H1 (cell line): ENCODE measurements around the gene GMCL2. TPM values are rescaled to one million over a fixed set of nuclear protein-coding genes. Genes with fewer than 3 reads are reported as not detected.
A peak's percentile ranks its signal among the peaks of the same experiment; 100 is the strongest.

ENCODE experiments used
- CTCF ChIA-PET: fragments of 300-600 bp; sonication (Branson Sonifier 250); formaldehyde crosslinking; loops from one replicate; lab custom pipeline; 2021; ENCODE audit not compliant: partially characterized antibody; lab: Charles Lee
- POLR2A ChIA-PET: fragments of 300-600 bp; sonication (Branson Sonifier 250); formaldehyde crosslinking; loops from one replicate; lab custom pipeline; 2021; ENCODE audit warnings: inconsistent platforms; ENCODE audit not compliant: partially characterized antibody; lab: Charles Lee
- DNase-seq, 2 experiments: peaks; one replicate each; pipeline versions ENCODE4 v3.0.0 to v3.0.0-alpha.2; 2010 to 2022; ENCODE audit warnings: low spot score in 2 of 2, low read depth in 1 of 2, mixed read lengths in 1 of 2
- FAIRE-seq: peaks from 2 replicates; lab custom pipeline; 2011; peaks lifted over from hg19 to GRCh38; lab: Jason Lieb, UNC
- H2AFZ ChIP-seq: 2 replicates; pipeline ENCODE4 v1.8.1; 2012; ENCODE audit warnings: low read length, inconsistent platforms
- H2AK5ac ChIP-seq: 2 replicates; pipeline ENCODE4 v1.6.1; 2013; ENCODE audit warnings: low read depth, low read length
- H2BK120ac ChIP-seq: replicated peaks from 2 replicates; pipeline ENCODE3; 2013; ENCODE audit warnings: low read depth, low read length, inconsistent platforms
- H2BK12ac ChIP-seq: 2 replicates; pipeline ENCODE4 v1.6.1; 2013; ENCODE audit warnings: low read depth, low read length
- H2BK15ac ChIP-seq: 2 replicates; pipeline ENCODE4 v1.6.1; 2013; ENCODE audit warnings: low read length
- H2BK20ac ChIP-seq: 2 replicates; pipeline ENCODE4 v1.6.1; 2013; ENCODE audit warnings: low read length
- H2BK5ac ChIP-seq: 2 replicates; pipeline ENCODE4 v1.6.1; 2013; ENCODE audit warnings: low read depth, low read length
- H3K14ac ChIP-seq: 2 replicates; pipeline ENCODE4 v1.6.1; 2013; ENCODE audit warnings: inconsistent platforms; ENCODE audit not compliant: insufficient read length
- H3K18ac ChIP-seq: 2 replicates; pipeline ENCODE4 v1.6.1; 2013; ENCODE audit warnings: low read length; ENCODE audit errors: extremely low read depth
- H3K23ac ChIP-seq: 2 replicates; pipeline ENCODE4 v1.6.1; 2013; ENCODE audit warnings: inconsistent platforms; ENCODE audit not compliant: insufficient read length
- H3K23me2 ChIP-seq: 2 replicates; pipeline ENCODE4 v1.6.1; 2013; ENCODE audit warnings: low read depth, low read length
- H3K27ac ChIP-seq: 2 replicates; pipeline ENCODE4 v1.6.1; 2011; ENCODE audit warnings: low read depth, low read length, inconsistent platforms
- H3K27me3 ChIP-seq, 4 experiments: replicated peaks in 1 of 4; 1 replicate in 1 of 4; 2 replicates in 3 of 4; pipeline versions ENCODE4 v1.6.1 to v1.8.1; 2011 to 2013; ENCODE audit warnings: low read length in 3 of 4, mild to moderate bottlenecking in 3 of 4, inconsistent platforms in 2 of 4, mixed read lengths in 2 of 4, moderate library complexity in 1 of 4; ENCODE audit not compliant: control insufficient read depth in 3 of 4, insufficient read depth in 3 of 4; ENCODE audit errors: extremely low read depth in 1 of 4
- H3K36me3 ChIP-seq, 4 experiments: 2 replicates each; pipeline versions ENCODE4 v1.6.1 to v1.8.1; 2011 to 2013; ENCODE audit warnings: mild to moderate bottlenecking in 4 of 4, low read length in 3 of 4, moderate library complexity in 2 of 4, control low read depth in 1 of 4, inconsistent platforms in 1 of 4; ENCODE audit not compliant: insufficient read depth in 4 of 4, control insufficient read depth in 2 of 4
- H3K4ac ChIP-seq: replicated peaks from 2 replicates; pipeline ENCODE3; 2013; ENCODE audit warnings: low read length, low read depth, mixed read lengths, inconsistent platforms; ENCODE audit not compliant: insufficient read length
- H3K4me1 ChIP-seq, 4 experiments: replicated peaks in 1 of 4; 1 replicate in 1 of 4; 2 replicates in 3 of 4; pipeline versions ENCODE4 v1.6.1 to v1.8.1; 2011 to 2013; ENCODE audit warnings: low read length in 3 of 4, inconsistent platforms in 2 of 4, mixed read lengths in 1 of 4; ENCODE audit not compliant: insufficient read depth in 4 of 4, control insufficient read depth in 3 of 4
- H3K4me2 ChIP-seq, 2 experiments: 2 replicates each; pipeline versions ENCODE4 v1.6.1 to v1.8.1; 2011 to 2013; ENCODE audit warnings: low read depth in 2 of 2, low read length in 2 of 2, control low read depth in 1 of 2, inconsistent platforms in 1 of 2, mild to moderate bottlenecking in 1 of 2; ENCODE audit not compliant: insufficient read depth in 1 of 2
- H3K4me3 ChIP-seq, 4 experiments: fragments of 200-600, 300-600 bp in 1 of 4; sonication (generic), shearing (Covaris generic), sonication (Bioruptor Twin) in 1 of 4; 2 replicates each; pipeline versions ENCODE4 v1.5.1 to v1.8.1; 2011 to 2016; ENCODE audit warnings: low read length in 4 of 4, low read depth in 3 of 4, control low read depth in 2 of 4, inconsistent platforms in 2 of 4, mild to moderate bottlenecking in 2 of 4, mixed read lengths in 1 of 4, moderate library complexity in 1 of 4; ENCODE audit not compliant: insufficient read depth in 2 of 4; ENCODE audit errors: extremely low read depth in 1 of 4
- H3K56ac ChIP-seq: replicated peaks from 2 replicates; pipeline ENCODE3; 2013; ENCODE audit warnings: low read depth, mild to moderate bottlenecking, mixed read lengths, low read length, inconsistent platforms; ENCODE audit not compliant: insufficient read length
- H3K79me1 ChIP-seq: 2 replicates; pipeline ENCODE4 v1.6.1; 2013; ENCODE audit warnings: low read depth, low read length, control low read depth
- H3K79me2 ChIP-seq, 2 experiments: 2 replicates each; pipeline versions ENCODE4 v1.6.1 to v1.8.1; 2012 to 2013; ENCODE audit warnings: low read length in 2 of 2, mild to moderate bottlenecking in 2 of 2, inconsistent platforms in 1 of 2; ENCODE audit not compliant: insufficient read depth in 2 of 2, control insufficient read depth in 1 of 2
- H3K9ac ChIP-seq, 4 experiments: replicated peaks in 1 of 4; 1 replicate in 1 of 4; 2 replicates in 3 of 4; pipeline versions ENCODE4 v1.6.1 to v1.8.1; 2011 to 2013; ENCODE audit warnings: low read depth in 3 of 4, low read length in 3 of 4, control low read depth in 2 of 4, mild to moderate bottlenecking in 2 of 4, moderate library complexity in 2 of 4, inconsistent platforms in 1 of 4; ENCODE audit errors: extremely low read depth in 1 of 4
- H3K9me3 ChIP-seq, 2 experiments: 2 replicates each; pipeline versions ENCODE4 v1.6.1 to v1.8.1; 2012 to 2013; ENCODE audit warnings: mild to moderate bottlenecking in 2 of 2, moderate library complexity in 2 of 2, control low read depth in 1 of 2, inconsistent platforms in 1 of 2, low read depth in 1 of 2, low read length in 1 of 2, mixed read lengths in 1 of 2; ENCODE audit not compliant: insufficient read depth in 2 of 2
- H4K20me1 ChIP-seq, 2 experiments: replicated peaks in 1 of 2; 2 replicates each; pipeline versions ENCODE3 to v1.8.1; 2011 to 2013; ENCODE audit warnings: inconsistent platforms in 2 of 2, low read length in 2 of 2, mild to moderate bottlenecking in 1 of 2; ENCODE audit not compliant: insufficient read depth in 2 of 2, control insufficient read depth in 1 of 2
- H4K5ac ChIP-seq: 2 replicates; pipeline ENCODE4 v1.6.1; 2013; ENCODE audit warnings: low read length, low read depth, mixed read lengths, inconsistent platforms; ENCODE audit not compliant: insufficient read length
- H4K8ac ChIP-seq: 2 replicates; pipeline ENCODE4 v1.8.0; 2013; ENCODE audit warnings: mild to moderate bottlenecking, moderate library complexity, low read length, inconsistent platforms; ENCODE audit not compliant: insufficient read depth; ENCODE audit errors: extremely low read depth
- H4K91ac ChIP-seq: replicated peaks from 2 replicates; pipeline ENCODE3; 2013; ENCODE audit warnings: low read length, mixed read lengths, inconsistent platforms; ENCODE audit not compliant: insufficient read length
- NANOG ChIP-seq: IDR thresholded peaks from 2 replicates; pipeline ENCODE4 v1.6.1; 2011; ENCODE audit warnings: low read length, low read depth, mild to moderate bottlenecking, inconsistent platforms; ENCODE audit not compliant: insufficient read depth, poor library complexity, severe bottlenecking
- POLR2A ChIP-seq, 2 experiments: IDR thresholded peaks; 1 replicate in 1 of 2; 2 replicates in 1 of 2; pipeline ENCODE4 v1.6.1; 2011; ENCODE audit warnings: low read depth in 2 of 2, low read length in 2 of 2, mild to moderate bottlenecking in 2 of 2; ENCODE audit errors: control extremely low read depth in 1 of 2
- WGBS, 2 experiments: shearing (Covaris generic) in 1 of 2; methylation state at CpG; one replicate each; pipeline versions ENCODE4 v1.1.6 to v1.1.7; 2013 to 2015; ENCODE audit warnings: low lambda C conversion rate in 2 of 2, mixed read lengths in 2 of 2, inconsistent platforms in 1 of 2, low coverage in 1 of 2, missing lambda C conversion rate in 1 of 2; ENCODE audit not compliant: insufficient replicate concordance in 2 of 2, insufficient coverage in 1 of 2, insufficient read length in 1 of 2; ENCODE audit errors: extremely low coverage in 1 of 2, missing lambda C conversion rate in 1 of 2; 5-methylcytosine and 5-hydroxymethylcytosine counted together
- polyA plus RNA-seq, 7 experiments: library from polyadenylated mRNA; depleted of rRNA in 3 of 7; stranded (reverse) in 5 of 7; unstranded in 2 of 7; fragments of >200 nt in 5 of 7; fragments of 200-250 nt in 2 of 7; gene quantifications; 1 replicate in 5 of 7; 2 replicates in 1 of 7; 4 replicates in 1 of 7; pipeline versions ENCODE4 v1.2.1 to v1.2.3, GENCODE V29; 2011 to 2013; ENCODE audit warnings: missing spikeins in 2 of 7, mixed read lengths in 2 of 7
- total RNA-seq: library from RNA; stranded (reverse); fragmentation: NEBNext Ultra II Directional; extraction: Animal tissue kit (Norgen Biotek cat#: 25700); gene quantifications from 2 replicates; pipeline ENCODE4 v1.2.1, GENCODE V29; 2021

GMCL2 gene
- total and polyA plus RNA-seq, 2 of the 8 experiments (the other 6 are each of a cell fraction or from before 2014, with no cell fraction given), result 0.13 TPM; not detected in 1

DNA sequence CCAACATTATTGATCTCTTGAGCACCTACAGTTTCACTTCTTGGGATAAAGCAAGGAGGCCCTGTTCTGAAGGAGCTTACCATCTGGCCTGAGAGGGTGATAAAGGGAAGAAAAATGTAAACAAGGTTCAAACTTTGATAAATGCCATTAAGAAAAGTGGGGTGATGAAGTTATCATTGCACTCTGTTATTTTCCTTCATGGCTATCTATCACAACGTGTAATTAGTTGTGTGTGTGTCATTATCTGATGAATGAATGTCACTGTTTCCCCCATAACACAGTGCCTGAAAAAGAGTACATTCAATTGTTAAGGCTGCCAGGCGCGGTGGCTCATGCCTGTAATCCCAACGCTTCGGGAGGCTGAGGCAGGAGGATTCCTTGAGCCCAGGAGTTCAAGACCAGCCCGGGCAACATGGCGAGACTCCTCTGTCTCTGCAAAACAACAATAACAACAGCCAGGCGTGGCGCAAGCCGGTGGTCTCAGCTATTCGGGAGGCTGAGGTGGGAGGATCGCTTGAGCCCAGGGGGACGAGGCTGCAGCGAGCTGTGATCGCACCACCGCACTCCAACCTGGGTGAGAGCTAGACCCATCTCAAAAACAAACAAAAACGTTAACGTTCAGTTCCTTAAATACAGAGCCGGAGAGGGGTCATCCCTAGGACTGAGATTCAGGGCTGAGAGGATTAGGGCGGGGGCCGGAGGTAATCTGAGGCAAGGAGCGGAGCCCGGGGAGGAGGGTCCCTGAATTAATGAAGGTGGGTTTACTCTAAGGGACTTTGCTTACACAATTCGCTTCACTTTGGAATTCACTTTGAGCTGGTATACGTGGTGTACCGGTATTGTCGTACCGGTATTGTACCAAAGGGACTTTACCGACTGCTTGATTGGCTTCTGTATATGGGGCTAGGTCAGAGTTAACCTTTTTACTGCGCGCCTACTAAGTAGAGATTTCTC lies 34.4 kb downstream of the GMCL2 start:
- peaks cover 0 to 3% (median 2%) of the 10 kb centered on the region in 4 experiments; a peak in 5 of 7 replicates for H3K4me1 ChIP-seq
- H2BK12ac ChIP-seq, result no peak overlapping the region
- H3K4ac ChIP-seq, result no peak overlapping the region
- FAIRE-seq (no peak), DNase-seq (no peak)
- TF ChIP-seq POLR2A (IDR thresholded peaks at IDR 0.05; ENCODE audit: control extremely low read depth in 1 of 2, low read depth in 2 of 2, low read length in 2 of 2), result 0 out of 3 replicates have a peak, but pooled peaks of 1 of the 2 experiments have one; percentile 13
- TF ChIP-seq NANOG, result no peak
- H2BK15ac ChIP-seq, result no peak overlapping the region
- no peak overlapping the region for H3K18ac ChIP-seq
- no peak overlapping the region for H2BK120ac ChIP-seq
- H2BK20ac ChIP-seq, result no peak overlapping the region
- peaks cover 27 to 40% (median 31%) of the 10 kb centered on the region in 4 experiments for H3K36me3 ChIP-seq
- H2BK5ac ChIP-seq, result no peak overlapping the region; the same call in 1 of the 2 replicates
- H4K5ac ChIP-seq, result no peak overlapping the region
- no peaks in the 10 kb centered on the region for H3K27me3 ChIP-seq
- H3K4me3 ChIP-seq, result peak overlapping the region; percentile 81 to 89 (median 86)
- H3K27ac ChIP-seq, result 0 out of 2 replicates have a peak overlapping the region, but pooled peaks have one; percentile 35
- H3K23me2 ChIP-seq, result peaks cover 6% of the 10 kb centered on the region; the same call in 1 of the 2 replicates
- peak overlapping the region; percentile 85 to 87 for H3K4me2 ChIP-seq
- peak overlapping the region; percentile 58 to 92 (median 84) for H3K9ac ChIP-seq
- H2AFZ ChIP-seq, result no peak overlapping the region
- no peaks in the 10 kb centered on the region for H3K9me3 ChIP-seq
- peaks cover 10 to 11% of the 10 kb centered on the region in 2 experiments for H4K20me1 ChIP-seq
- H3K79me1 ChIP-seq, result peaks cover 6% of the 10 kb centered on the region
- peaks cover 0 to 12% of the 10 kb centered on the region in 2 experiments; a peak in 2 of 4 replicates for H3K79me2 ChIP-seq
- peak overlapping the region; percentile 53; the same call in 1 of the 2 replicates for H4K8ac ChIP-seq
- H3K56ac ChIP-seq, result no peak overlapping the region
- no peak overlapping the region for H3K14ac ChIP-seq
- H3K23ac ChIP-seq, result no peak overlapping the region
- no peak overlapping the region; the same call in 1 of the 2 replicates for H2AK5ac ChIP-seq
- CTCF ChIA-PET, result interaction anchor here (0.9 to 24.6 kb wide), 7 partner anchors 10 to 696 kb away, joined by 3 to 515 read pairs (median 4); no protein-coding TSS in a partner anchor
- H4K91ac ChIP-seq, result no peak overlapping the region
- WGBS, 2 experiments, result 61% methylated on average over 31 of the region's 31 CpGs; no CpG with 5 or more reads in 1 of the 2 experiments
- POLR2A ChIA-PET, result interaction anchor here (0.9 to 40.7 kb wide), 18 partner anchors 10 to 80 kb away, joined by 3 to 1250 read pairs (median 6); partner anchors contain the start of genes HNRNPAB, N4BP3, PHYKPL and RMND5B
